Gastrocnemius medialis (tissue), 4 donors: ENCODE measurements around the gene PDIA4. TPM values are rescaled to one million over a fixed set of nuclear protein-coding genes. Genes with fewer than 3 reads are reported as not detected.

Experiments used
- ATAC-seq, 2 donors: fragments of 150-250 bp; one replicate each; pipeline ENCODE4 v1.9.1; 2016
- DNase-seq, 2 donors: peaks; one replicate each; pipeline ENCODE4 v3.0.0-alpha.2; 2019
- H3K27ac ChIP-seq, 4 donors: fragments of 200-600 bp; sonication (generic); 1 replicate in 1 of 4; 2 replicates in 3 of 4; pipeline ENCODE4 v1.5.1; 2016 to 2018; ENCODE audit warnings: mild to moderate bottlenecking in 2 of 4, moderate library complexity in 1 of 4
- H3K27me3 ChIP-seq, 3 donors: fragments of 200-600 bp; sonication (generic) in 2 of 3; 1 replicate in 1 of 3; 2 replicates in 2 of 3; pipeline versions ENCODE4 v1.5.1 to v1.6.0; 2016 to 2019; ENCODE audit warnings: mild to moderate bottlenecking in 1 of 3, moderate library complexity in 1 of 3
- H3K36me3 ChIP-seq, 2 donors: fragments of 200-600 bp; sonication (generic) in 1 of 2; one replicate each; pipeline ENCODE4 v1.5.1; 2017 to 2018
- H3K4me1 ChIP-seq, 2 donors: fragments of 200-600 bp; sonication (generic) in 1 of 2; one replicate each; pipeline ENCODE4 v1.5.1; 2016 to 2017; ENCODE audit warnings: mild to moderate bottlenecking in 2 of 2
- H3K4me3 ChIP-seq, 4 donors: fragments of 200-600 bp; sonication (generic) in 3 of 4; 1 replicate in 1 of 4; 2 replicates in 3 of 4; pipeline ENCODE4 v1.5.1; 2016 to 2019; ENCODE audit warnings: mild to moderate bottlenecking in 2 of 4
- H3K9me3 ChIP-seq, 3 donors: fragments of 200-600 bp; sonication (generic) in 2 of 3; 1 replicate in 1 of 3; 2 replicates in 2 of 3; pipeline ENCODE4 v1.5.1; 2016 to 2019
- POLR2A ChIP-seq, 2 donors: fragments of 450-650 bp; IDR thresholded peaks; one replicate each; pipeline ENCODE4 v1.6.1; 2017; ENCODE audit warnings: antibody characterized with exemption in 2 of 2, mild to moderate bottlenecking in 2 of 2, moderate library complexity in 2 of 2
- in situ Hi-C, 4 donors: fragments of 200-750 bp; cut with MboI; loops; one replicate each; pipeline versions ENCODE4 v1.15.0 to v1.8.0; 2017; ENCODE audit warnings: low sequenced_read_pairs in 4 of 4
- intact Hi-C: fragments of 100-400 bp; cut with DNase I; formaldehyde crosslinking; loops from one replicate; pipeline ENCODE4 v1.15.1; 2023; ENCODE audit warnings: low total_unique reads
- total RNA-seq, 4 donors: library from RNA; depleted of rRNA; stranded (reverse); fragments of >200 nt; gene quantifications; one replicate each; pipeline versions ENCODE4 v1.1.0 to v1.2.3, GENCODE V29; 2016
- TF ChIP-seq, protein P1 (sequence below), 5 experiments: fragments of 450-650 bp in 3 of 5; fragments of 200-600 bp in 2 of 5; sonication (generic) in 2 of 5; IDR thresholded peaks in 4 of 5; conservative IDR thresholded peaks in 1 of 5; 1 replicate in 4 of 5; 2 replicates in 1 of 5; pipeline ENCODE4 v1.5.1; 2016 to 2019; ENCODE audit warnings: antibody characterized with exemption in 5 of 5, mild to moderate bottlenecking in 3 of 5, moderate library complexity in 3 of 5

PDIA4 gene
- total RNA-seq, 4 donors from 2014 or later: 10.8 to 19.6 (median 14.2) TPM

DNA sequence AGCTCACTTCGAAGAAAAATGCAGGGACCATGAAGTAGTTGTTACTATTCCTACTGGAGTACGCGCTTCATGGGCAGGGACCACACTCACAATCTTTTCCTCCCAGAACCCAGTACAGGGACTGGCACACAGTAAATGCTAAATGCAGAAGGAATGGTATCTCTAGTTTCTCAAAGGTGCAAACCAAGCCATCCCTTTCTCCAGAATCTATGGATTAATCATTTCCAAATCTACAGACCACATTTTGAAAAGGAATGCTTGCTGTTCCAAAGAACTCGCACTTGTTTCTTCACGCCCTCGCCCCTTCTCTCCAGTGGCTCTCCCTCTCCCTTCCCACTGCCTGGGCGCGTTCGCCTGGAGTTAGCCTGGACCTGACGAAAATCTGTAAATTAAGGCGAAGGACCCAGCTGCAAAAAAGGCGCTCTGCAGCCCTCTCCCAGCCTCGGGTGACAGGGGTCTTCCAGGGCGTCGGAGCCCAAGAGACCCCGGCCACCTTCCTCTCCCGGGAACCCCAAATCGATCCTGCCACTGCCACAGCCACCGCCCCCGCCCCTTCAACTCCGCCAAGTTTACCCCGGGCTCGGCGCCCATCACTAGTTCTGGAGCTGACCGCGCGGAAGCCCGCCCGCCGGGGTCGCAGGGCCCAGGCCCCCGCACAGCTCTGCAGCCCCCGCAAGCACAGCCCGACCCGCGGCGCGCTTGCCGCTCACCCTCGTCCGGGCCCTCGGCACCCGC, 527 bp downstream of the PDIA4 start:
- Histone ChIP-seq H3K9me3 (no peaks in the 10 kb centered on the region), H3K27me3 (no peaks in the 10 kb centered on the region), H3K36me3 (no peaks in the 10 kb centered on the region), H3K4me1 (peaks cover 16 to 21% of the 10 kb centered on the region in 2 donors), H3K4me3 (peak overlapping the region; percentile 70 to 93 (median 86)), H3K27ac (peak overlapping the region; percentile 83 to 98 (median 94))
- intact Hi-C loops (loop anchor here (1.0 to 2.0 kb wide), 7 partner anchors 38 to 329 kb away; partner anchors contain the start of genes CUL1, EZH2, ZNF425 and ZNF786), in situ Hi-C loops (no loop called here)
- ATAC-seq: no peak
- TF ChIP-seq POLR2A (IDR thresholded peaks at IDR 0.05): no peak
- TF ChIP-seq, protein P1, sequence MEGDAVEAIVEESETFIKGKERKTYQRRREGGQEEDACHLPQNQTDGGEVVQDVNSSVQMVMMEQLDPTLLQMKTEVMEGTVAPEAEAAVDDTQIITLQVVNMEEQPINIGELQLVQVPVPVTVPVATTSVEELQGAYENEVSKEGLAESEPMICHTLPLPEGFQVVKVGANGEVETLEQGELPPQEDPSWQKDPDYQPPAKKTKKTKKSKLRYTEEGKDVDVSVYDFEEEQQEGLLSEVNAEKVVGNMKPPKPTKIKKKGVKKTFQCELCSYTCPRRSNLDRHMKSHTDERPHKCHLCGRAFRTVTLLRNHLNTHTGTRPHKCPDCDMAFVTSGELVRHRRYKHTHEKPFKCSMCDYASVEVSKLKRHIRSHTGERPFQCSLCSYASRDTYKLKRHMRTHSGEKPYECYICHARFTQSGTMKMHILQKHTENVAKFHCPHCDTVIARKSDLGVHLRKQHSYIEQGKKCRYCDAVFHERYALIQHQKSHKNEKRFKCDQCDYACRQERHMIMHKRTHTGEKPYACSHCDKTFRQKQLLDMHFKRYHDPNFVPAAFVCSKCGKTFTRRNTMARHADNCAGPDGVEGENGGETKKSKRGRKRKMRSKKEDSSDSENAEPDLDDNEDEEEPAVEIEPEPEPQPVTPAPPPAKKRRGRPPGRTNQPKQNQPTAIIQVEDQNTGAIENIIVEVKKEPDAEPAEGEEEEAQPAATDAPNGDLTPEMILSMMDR (IDR thresholded peaks at IDR 0.05 in 4 of 5, conservative IDR thresholded peaks at IDR 0.05 in 1 of 5): peak in 1 of 5 experiments; percentile 26
- no peak for DNase-seq

DNA sequence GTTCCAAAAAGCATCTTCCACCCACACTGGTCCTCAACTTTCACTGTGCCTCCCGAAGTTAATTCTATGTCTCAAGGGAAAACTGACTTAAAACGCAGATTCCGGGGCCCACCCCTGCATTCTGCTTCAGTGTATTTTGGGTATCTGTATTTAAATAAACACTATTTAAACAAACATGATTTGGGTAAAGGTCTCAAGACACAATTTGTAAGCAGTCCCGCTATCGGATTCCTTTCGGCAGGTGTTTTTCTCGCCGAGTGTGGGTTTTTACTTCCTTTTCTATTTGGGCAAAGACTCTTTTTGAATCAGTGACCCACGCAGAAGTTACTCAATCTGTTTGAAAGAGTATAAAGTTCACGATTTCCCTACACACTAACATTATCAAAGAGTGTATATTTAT, 1.2 kb downstream of the PDIA4 start:
- intact Hi-C loops: no loop called here
- no peak for ATAC-seq
- H3K4me3 ChIP-seq: peak overlapping the region in 3 of 4 donors; percentile 82 to 93 (median 91)

DNA sequence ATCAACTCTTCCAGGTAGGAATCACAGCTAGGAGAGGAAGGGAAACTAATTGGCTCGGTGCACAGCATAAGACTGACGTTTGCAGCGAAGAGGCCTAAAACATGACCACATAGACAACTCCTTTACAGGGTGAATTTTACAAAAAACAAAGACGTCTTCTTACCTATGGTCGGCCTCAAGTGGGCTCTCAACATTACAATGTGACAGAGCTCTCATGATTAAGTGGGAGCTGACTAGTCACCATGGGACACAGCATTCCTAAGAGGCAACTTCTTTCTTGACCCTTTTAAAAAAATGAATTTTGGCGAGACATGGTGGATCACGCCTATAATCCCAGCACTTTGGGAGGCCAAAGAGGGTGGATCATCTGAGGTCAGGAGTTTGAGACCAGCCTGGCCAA, 4.6 kb downstream of the PDIA4 start:
- Histone ChIP-seq H3K27ac (no peak overlapping the region), H3K9me3 (no peaks in the 10 kb centered on the region), H3K4me1 (peaks cover 15 to 16% of the 10 kb centered on the region in 2 donors), H3K36me3 (peaks cover 0 to 20% of the 10 kb centered on the region in 2 donors), H3K4me3 (no peak overlapping the region), H3K27me3 (no peaks in the 10 kb centered on the region)
- intact Hi-C loops (no loop called here), in situ Hi-C loops (loop anchor here in 1 of 4 donors (5.0 kb wide), 1 partner anchor 64 kb away; no protein-coding TSS in a partner anchor)
- DNase-seq: no peak
- TF ChIP-seq, protein P1 (IDR thresholded peaks at IDR 0.05 in 4 of 5, conservative IDR thresholded peaks at IDR 0.05 in 1 of 5): no peak
- no peak for TF ChIP-seq POLR2A (IDR thresholded peaks at IDR 0.05)
- ATAC-seq: no peak

More for the DNA sequence above, 1.2 kb downstream of the PDIA4 start:
- H3K4me1 ChIP-seq: peaks cover 16 to 21% of the 10 kb centered on the region in 2 donors
- in situ Hi-C loops: no loop called here
- DNase-seq: no peak
- H3K36me3 ChIP-seq: no peaks in the 10 kb centered on the region
- H3K27me3 ChIP-seq: no peaks in the 10 kb centered on the region
- no peaks in the 10 kb centered on the region for H3K9me3 ChIP-seq
- no peak for TF ChIP-seq POLR2A (IDR thresholded peaks at IDR 0.05)
- TF ChIP-seq, protein P1 (IDR thresholded peaks at IDR 0.05 in 4 of 5, conservative IDR thresholded peaks at IDR 0.05 in 1 of 5): no peak
- H3K27ac ChIP-seq: peak overlapping the region in 3 of 4 donors; percentile 83 to 98 (median 95)

- Histone ChIP-seq H3K27ac (no peak overlapping the region), H3K4me3 (no peak overlapping the region), H3K4me1 (peaks cover 15% of the 10 kb centered on the region in 2 donors), H3K27me3 (no peaks in the 10 kb centered on the region), H3K9me3 (no peaks in the 10 kb centered on the region), H3K36me3 (peaks cover 0 to 27% of the 10 kb centered on the region in 2 donors)
- in situ Hi-C loops (loop anchor here in 1 of 4 donors (5.0 kb wide), 1 partner anchor 64 kb away; no protein-coding TSS in a partner anchor), intact Hi-C loops (no loop called here)
- TF ChIP-seq, protein P1 (IDR thresholded peaks at IDR 0.05 in 4 of 5, conservative IDR thresholded peaks at IDR 0.05 in 1 of 5): no peak
- no peak for TF ChIP-seq POLR2A (IDR thresholded peaks at IDR 0.05)
- no peak for DNase-seq
- ATAC-seq: no peak
Observed at GRCh38 chr7:149022756-149023360, 5.4 kb downstream of the PDIA4 start.
